Stomach (tissue), 4 donors: Measurements from ENCODE around the gene ACOT7.

Experiments used
- CTCF ChIP-seq, 7 experiments: fragments of 450-650 bp in 4 of 7; fragments of 200-600 bp in 3 of 7; sonication (generic) in 3 of 7; IDR thresholded peaks; one replicate each; pipeline ENCODE4 v1.5.1; 2016 to 2019; ENCODE audit warnings: antibody characterized with exemption in 7 of 7, control low read depth in 2 of 7, mild to moderate bottlenecking in 1 of 7
- EP300 ChIP-seq: sonication (generic); formaldehyde crosslinking; IDR thresholded peaks from one replicate; pipeline ENCODE4 v1.6.1; 2017; ENCODE audit warnings: antibody characterized with exemption
- POLR2A ChIP-seq, 4 donors: fragments of 450-650 bp; IDR thresholded peaks; one replicate each; pipeline ENCODE4 v1.6.1; 2016; ENCODE audit warnings: antibody characterized with exemption in 4 of 4, control low read depth in 2 of 4, mild to moderate bottlenecking in 1 of 4, moderate library complexity in 1 of 4
- POLR2AphosphoS5 ChIP-seq, 3 donors: sonication (generic); formaldehyde crosslinking; IDR thresholded peaks; one replicate each; pipeline ENCODE4 v1.6.1; 2016; ENCODE audit warnings: antibody characterized with exemption in 3 of 3

DNA sequence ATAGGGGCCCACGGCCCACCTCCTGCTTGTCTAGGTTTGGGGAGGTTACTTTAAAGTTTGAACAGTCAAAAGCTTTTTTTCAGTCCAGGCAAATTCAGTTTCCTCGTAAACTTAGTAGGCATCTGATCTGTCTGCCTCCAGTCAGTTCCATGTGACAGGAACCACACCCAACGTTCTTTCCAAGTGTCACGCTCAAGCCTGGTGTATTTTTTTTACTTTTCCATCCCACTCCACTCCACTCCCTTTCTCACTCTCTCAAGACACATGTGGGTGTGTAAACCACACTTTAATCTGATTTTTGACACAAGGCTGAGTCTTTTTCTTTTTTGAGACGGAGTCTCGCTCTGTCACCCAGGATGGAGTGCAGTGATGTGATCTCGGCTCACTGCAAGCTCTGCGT, 72.4 kb downstream of the ACOT7 start:
- TF ChIP-seq CTCF (IDR thresholded peaks at IDR 0.05) (no peak), POLR2AphosphoS5 (IDR thresholded peaks at IDR 0.05) (no peak), EP300 (no peak), POLR2A (IDR thresholded peaks at IDR 0.05) (no peak)
